Hepatocyte (in vitro differentiated cells): Measurements from ENCODE around the gene BPHL. TPM values are rescaled to one million over a fixed set of nuclear protein-coding genes. Genes with fewer than 3 reads are reported as not detected.
A peak's percentile ranks its signal among the peaks of the same experiment; 100 is the strongest.

Experiments
- DNase-seq: peaks from one replicate; pipeline ENCODE4 v3.0.0-alpha.2; 2016; ENCODE audit warnings: low spot score
- H2AFZ ChIP-seq: fragments of 200-600 bp; sonication (generic); 2 replicates; pipeline ENCODE4 v1.6.0; 2016; ENCODE audit warnings: antibody characterized with exemption, mild to moderate bottlenecking
- H3K27ac ChIP-seq: fragments of 200-600 bp; sonication (generic); 2 replicates; pipeline ENCODE4 v1.5.1; 2016; ENCODE audit warnings: mild to moderate bottlenecking
- H3K27me3 ChIP-seq: fragments of 200-600 bp; sonication (generic); 2 replicates; pipeline ENCODE4 v1.6.1; 2016
- H3K36me3 ChIP-seq: fragments of 200-600 bp; sonication (generic); replicated peaks from 2 replicates; pipeline ENCODE4 v1.5.1; 2016; ENCODE audit warnings: low read depth; ENCODE audit not compliant: insufficient read depth
- H3K4me1 ChIP-seq: fragments of 200-600 bp; sonication (generic); 2 replicates; pipeline ENCODE4 v1.5.1; 2016; ENCODE audit warnings: mild to moderate bottlenecking, moderate library complexity; ENCODE audit not compliant: insufficient read depth
- H3K4me2 ChIP-seq: fragments of 200-600 bp; sonication (generic); 2 replicates; pipeline ENCODE4 v1.6.0; 2016
- H3K4me3 ChIP-seq: fragments of 200-600 bp; sonication (generic); 2 replicates; pipeline ENCODE4 v1.5.1; 2016; ENCODE audit warnings: mild to moderate bottlenecking
- H3K79me2 ChIP-seq: fragments of 200-600 bp; sonication (generic); 2 replicates; pipeline ENCODE4 v1.6.0; 2017; ENCODE audit warnings: mild to moderate bottlenecking
- H3K9me2 ChIP-seq: fragments of 200-600 bp; sonication (generic); replicated peaks from 2 replicates; pipeline ENCODE4 v1.6.0; 2017; ENCODE audit warnings: mild to moderate bottlenecking; ENCODE audit not compliant: insufficient read depth
- H3K9me3 ChIP-seq: fragments of 200-600 bp; sonication (generic); 2 replicates; pipeline ENCODE4 v1.5.1; 2016; ENCODE audit warnings: low read depth, mild to moderate bottlenecking
- H4K20me1 ChIP-seq: fragments of 200-600 bp; sonication (generic); 2 replicates; pipeline ENCODE4 v1.6.0; 2016; ENCODE audit warnings: mild to moderate bottlenecking; ENCODE audit not compliant: insufficient read depth, poor library complexity, severe bottlenecking
- CTCF ChIP-seq: fragments of 200-600 bp; sonication (generic); IDR thresholded peaks from 2 replicates; pipeline ENCODE4 v1.5.1; 2016; ENCODE audit warnings: antibody characterized with exemption, mild to moderate bottlenecking; ENCODE audit not compliant: poor library complexity
- EZH2 ChIP-seq: fragments of 200-600 bp; sonication (generic); IDR thresholded peaks from 2 replicates; pipeline ENCODE4 v1.6.1; 2016; ENCODE audit warnings: antibody characterized with exemption, mild to moderate bottlenecking, borderline replicate concordance
- EZH2phosphoT487 ChIP-seq: fragments of 200-600 bp; sonication (generic); IDR thresholded peaks from one replicate; pipeline ENCODE4 v1.6.1; 2018; ENCODE audit warnings: antibody characterized with exemption, mild to moderate bottlenecking, low read depth, moderate library complexity; ENCODE audit not compliant: unreplicated experiment, severe bottlenecking
- WGBS: methylation state at CpG from one replicate; pipeline ENCODE4 v1.1.6; 2016; ENCODE audit warnings: low lambda C conversion rate; ENCODE audit errors: missing lambda C conversion rate; 5-methylcytosine and 5-hydroxymethylcytosine counted together
- polyA plus RNA-seq: library from polyadenylated mRNA; unstranded; fragments of >200 nt; fragmentation: Nextera tagmentation; extraction: Ambion mirVana; gene quantifications from 2 replicates; pipeline ENCODE4 v1.2.1, GENCODE V29; 2016
- total RNA-seq: library from RNA; depleted of rRNA; stranded (reverse); fragments of >200 nt; gene quantifications from 2 replicates; pipeline ENCODE4 v1.2.3, GENCODE V29; 2014

Gene BPHL
- total and polyA plus RNA-seq, 2 experiments from 2014 or later, result 52.0 to 77.0 TPM

- Histone ChIP-seq H3K9me3 (no peaks in the 10 kb centered on the region), H3K79me2 (peaks cover 3% of the 10 kb centered on the region), H2AFZ (peak within 1 kb of the TSS; percentile 70), H3K9me2 (no peaks in the 10 kb centered on the region), H3K4me2 (peak within 1 kb of the TSS; percentile 98), H3K4me3 (peak within 1 kb of the TSS; percentile 97), H4K20me1 (no peaks in the 10 kb centered on the region), H3K36me3 (no peaks in the 10 kb centered on the region), H3K4me1 (peaks cover 21% of the 10 kb centered on the region), H3K27ac (peak within 1 kb of the TSS; percentile 98), H3K27me3 (no peaks in the 10 kb centered on the region)
- TF ChIP-seq EZH2phosphoT487, result no peak
- TF ChIP-seq EZH2, result no peak
- peak; percentile 52 for TF ChIP-seq CTCF
- WGBS, result under 1% methylated on average over 54 of the region's 95 CpGs
- DNase-seq, result peak; percentile 96
These were observed 38.8 kb downstream of the BPHL start, which contains the start of gene TUBB2A for GRCh38 chr6:3157131-3157933. TSS of gene TUBB2A (minus strand) at chr6:3157544. CDS start at chr6:3157463, 81 bp downstream.

GRCh38 chr6:3159805-3160781, 41.6 kb downstream of the BPHL start:
- Histone ChIP-seq H2AFZ (no peak overlapping the region), H3K27me3 (no peaks in the 10 kb centered on the region), H3K4me1 (peaks cover 21% of the 10 kb centered on the region), H3K9me2 (no peaks in the 10 kb centered on the region), H3K9me3 (no peaks in the 10 kb centered on the region), H3K4me2 (peak overlapping the region; percentile 67), H4K20me1 (no peaks in the 10 kb centered on the region), H3K27ac (peak overlapping the region; percentile 98), H3K36me3 (no peaks in the 10 kb centered on the region), H3K79me2 (peaks cover 3% of the 10 kb centered on the region), H3K4me3 (no peak overlapping the region)
- no peak for TF ChIP-seq EZH2
- no peak for TF ChIP-seq CTCF
- no peak for TF ChIP-seq EZH2phosphoT487
- peak; percentile 93 for DNase-seq
- WGBS, result 48% methylated on average over 31 of the region's 31 CpGs

GRCh38 chr6:3162067-3162497, 43.6 kb downstream of the BPHL start:
- WGBS, result 39% methylated on average over 6 of the region's 7 CpGs
- Histone ChIP-seq H3K27ac (peak overlapping the region; percentile 95), H2AFZ (peak overlapping the region; percentile 72)

More at GRCh38 chr6:3162067-3162497, 43.6 kb downstream of the BPHL start:
- TF ChIP-seq EZH2phosphoT487 (no peak), EZH2 (no peak), CTCF (no peak)
- Histone ChIP-seq H3K4me1 (peaks cover 21% of the 10 kb centered on the region), H3K36me3 (no peaks in the 10 kb centered on the region), H3K79me2 (no peaks in the 10 kb centered on the region), H3K4me2 (peak overlapping the region; percentile 84), H3K4me3 (peak overlapping the region; percentile 27), H4K20me1 (no peaks in the 10 kb centered on the region), H3K9me2 (no peaks in the 10 kb centered on the region), H3K27me3 (no peaks in the 10 kb centered on the region), H3K9me3 (no peaks in the 10 kb centered on the region)
- DNase-seq, result peak; percentile 36
